H1 (cell line): ENCODE results near the gene RAN.

Experiments
- CREB1 ChIP-seq: IDR thresholded peaks from 2 replicates; pipeline ENCODE4 v1.6.1; 2012; ENCODE audit warnings: inconsistent platforms
- EZH2 ChIP-seq: fragments of 200-600 bp; sonication (generic); IDR thresholded peaks from 2 replicates; pipeline ENCODE4 v1.7.1; 2012; ENCODE audit warnings: low read depth, mild to moderate bottlenecking, moderate library complexity, low read length, inconsistent platforms; ENCODE audit not compliant: severe bottlenecking
- POLR2A ChIP-seq, 2 experiments: IDR thresholded peaks; 1 replicate in 1 of 2; 2 replicates in 1 of 2; pipeline ENCODE4 v1.6.1; 2011; ENCODE audit warnings: low read depth in 2 of 2, low read length in 2 of 2, mild to moderate bottlenecking in 2 of 2; ENCODE audit errors: control extremely low read depth in 1 of 2

- no peak for TF ChIP-seq EZH2
- TF ChIP-seq CREB1: no peak
- no peak for TF ChIP-seq POLR2A (IDR thresholded peaks at IDR 0.05; ENCODE audit: control extremely low read depth in 1 of 2, low read depth in 2 of 2, low read length in 2 of 2)
Measured at GRCh38 chr12:130875193-130875592, 3.3 kb downstream of the RAN start.
